ENCODE measurements around the gene TLE3. TPM values are rescaled to one million over a fixed set of nuclear protein-coding genes. Genes with fewer than 3 reads are reported as not detected.
A peak's percentile ranks its signal among the peaks of the same experiment; 100 is the strongest.

TLE3 gene
- total RNA-seq, 6 experiments from 2014 or later = 6.0 to 17.6 (median 13.8) TPM

DNA sequence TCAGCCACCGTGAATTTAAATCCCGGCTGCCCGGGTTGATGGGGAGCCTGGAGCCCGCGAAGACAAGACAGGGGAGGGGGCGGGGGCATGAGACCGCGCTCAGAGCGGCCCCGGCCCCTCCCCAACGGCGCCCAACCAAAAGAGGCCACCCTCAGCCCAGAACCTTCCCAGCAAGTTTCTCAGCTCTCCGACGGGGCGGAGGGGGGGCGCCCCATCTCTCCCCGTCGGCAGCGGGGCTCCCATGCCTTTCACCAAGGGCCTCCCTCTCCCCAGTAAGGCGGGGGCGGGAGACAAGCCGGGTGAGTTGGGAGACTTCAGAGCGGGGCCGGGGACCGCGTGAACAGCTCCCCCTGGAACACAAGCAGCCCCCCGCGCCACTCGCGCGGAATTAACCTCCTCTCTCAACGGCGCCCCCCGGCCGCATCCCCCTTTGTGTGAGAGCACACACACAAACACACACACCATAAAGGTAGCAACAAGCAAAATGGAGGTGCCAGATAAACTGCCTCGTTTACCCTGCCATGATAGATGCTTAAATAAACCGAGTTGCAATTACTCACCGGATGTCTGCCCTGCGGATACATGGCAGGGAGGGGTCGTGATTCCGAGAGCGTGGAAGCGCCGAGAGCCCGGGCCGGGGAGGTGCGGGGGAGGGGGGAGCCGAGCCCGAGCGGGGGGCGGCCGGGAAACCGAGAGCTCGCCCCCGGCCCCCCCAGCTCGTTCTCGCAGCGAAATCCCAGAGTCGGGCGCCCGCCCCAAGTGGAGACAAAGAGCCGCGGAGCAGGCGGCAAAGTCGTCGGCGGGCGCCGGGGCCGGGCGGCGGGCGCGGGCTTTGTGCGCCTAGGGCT is 1.3 kb downstream of the TLE3 start:
- Mint-ChIP-seq H3K4me1 (ENCODE audit: low read depth) (peaks cover 43% of the 10 kb centered on the region), H3K27me3 (ENCODE audit: insufficient read depth) (peaks cover 4% of the 10 kb centered on the region), H3K27ac (peak overlapping the region; percentile 88), H3K4me3 (peak overlapping the region; percentile 97), H3K9me3 (no peaks in the 10 kb centered on the region), H3K36me3 (ENCODE audit: low read depth) (peaks cover 15% of the 10 kb centered on the region; the same call in 1 of the 2 replicates)
- no peak for DNase-seq
- TF ChIP-seq, protein P1, sequence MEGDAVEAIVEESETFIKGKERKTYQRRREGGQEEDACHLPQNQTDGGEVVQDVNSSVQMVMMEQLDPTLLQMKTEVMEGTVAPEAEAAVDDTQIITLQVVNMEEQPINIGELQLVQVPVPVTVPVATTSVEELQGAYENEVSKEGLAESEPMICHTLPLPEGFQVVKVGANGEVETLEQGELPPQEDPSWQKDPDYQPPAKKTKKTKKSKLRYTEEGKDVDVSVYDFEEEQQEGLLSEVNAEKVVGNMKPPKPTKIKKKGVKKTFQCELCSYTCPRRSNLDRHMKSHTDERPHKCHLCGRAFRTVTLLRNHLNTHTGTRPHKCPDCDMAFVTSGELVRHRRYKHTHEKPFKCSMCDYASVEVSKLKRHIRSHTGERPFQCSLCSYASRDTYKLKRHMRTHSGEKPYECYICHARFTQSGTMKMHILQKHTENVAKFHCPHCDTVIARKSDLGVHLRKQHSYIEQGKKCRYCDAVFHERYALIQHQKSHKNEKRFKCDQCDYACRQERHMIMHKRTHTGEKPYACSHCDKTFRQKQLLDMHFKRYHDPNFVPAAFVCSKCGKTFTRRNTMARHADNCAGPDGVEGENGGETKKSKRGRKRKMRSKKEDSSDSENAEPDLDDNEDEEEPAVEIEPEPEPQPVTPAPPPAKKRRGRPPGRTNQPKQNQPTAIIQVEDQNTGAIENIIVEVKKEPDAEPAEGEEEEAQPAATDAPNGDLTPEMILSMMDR (IDR thresholded peaks at IDR 0.05) = peak; percentile 36

DNA sequence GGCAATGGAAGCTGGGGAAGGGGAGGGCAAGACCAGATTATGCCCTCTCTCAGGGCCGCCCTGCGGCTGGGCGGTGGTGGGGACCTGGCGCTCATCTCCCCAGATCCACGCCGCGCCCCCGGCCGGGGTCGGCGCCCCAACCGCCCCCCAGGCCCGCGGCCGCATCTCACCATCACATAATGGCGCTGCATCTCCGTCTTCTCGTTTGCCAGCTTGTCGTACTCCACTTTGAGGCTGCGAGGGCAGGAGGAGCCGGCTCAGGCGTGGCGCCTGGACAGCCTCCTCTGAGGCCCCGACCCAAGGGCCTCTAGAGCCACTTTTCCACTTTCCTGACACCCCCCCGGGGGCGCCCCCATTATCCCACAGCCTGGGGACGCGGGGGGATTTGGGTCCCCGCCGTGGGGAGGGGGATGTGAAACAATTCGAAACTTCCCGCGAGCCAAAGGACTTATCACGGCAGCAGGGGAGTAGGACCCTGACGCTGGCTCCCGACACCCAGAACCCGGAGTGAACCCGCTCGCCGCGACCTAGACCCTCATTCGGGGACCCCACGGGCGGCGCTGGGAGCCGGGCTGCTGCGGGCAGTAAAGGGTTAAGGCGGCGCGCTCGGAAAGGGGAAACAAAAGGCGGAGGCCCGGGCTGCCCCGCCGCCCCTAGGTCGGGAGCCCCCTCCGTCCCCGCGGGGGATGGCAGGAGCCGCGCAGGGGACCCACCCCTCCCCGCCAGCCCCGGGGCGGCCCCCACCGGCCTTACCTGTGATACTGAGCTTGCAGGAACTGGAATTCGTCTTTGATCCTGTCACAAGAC is 2.1 kb downstream of the TLE3 start:
- TF ChIP-seq, protein P1 (IDR thresholded peaks at IDR 0.05) = no peak; the same call in 1 of the 2 replicates
- no peaks in the 10 kb centered on the region for H3K9me3 Mint-ChIP-seq
- H3K27ac Mint-ChIP-seq = no peak overlapping the region
- no peak for DNase-seq
- peaks cover 4% of the 10 kb centered on the region for H3K27me3 Mint-ChIP-seq (ENCODE audit: insufficient read depth)
- H3K4me1 Mint-ChIP-seq (ENCODE audit: low read depth) = peaks cover 35% of the 10 kb centered on the region
- peaks cover 17% of the 10 kb centered on the region; the same call in 1 of the 2 replicates for H3K36me3 Mint-ChIP-seq (ENCODE audit: low read depth)
- H3K4me3 Mint-ChIP-seq = peak overlapping the region; percentile 97

DNA sequence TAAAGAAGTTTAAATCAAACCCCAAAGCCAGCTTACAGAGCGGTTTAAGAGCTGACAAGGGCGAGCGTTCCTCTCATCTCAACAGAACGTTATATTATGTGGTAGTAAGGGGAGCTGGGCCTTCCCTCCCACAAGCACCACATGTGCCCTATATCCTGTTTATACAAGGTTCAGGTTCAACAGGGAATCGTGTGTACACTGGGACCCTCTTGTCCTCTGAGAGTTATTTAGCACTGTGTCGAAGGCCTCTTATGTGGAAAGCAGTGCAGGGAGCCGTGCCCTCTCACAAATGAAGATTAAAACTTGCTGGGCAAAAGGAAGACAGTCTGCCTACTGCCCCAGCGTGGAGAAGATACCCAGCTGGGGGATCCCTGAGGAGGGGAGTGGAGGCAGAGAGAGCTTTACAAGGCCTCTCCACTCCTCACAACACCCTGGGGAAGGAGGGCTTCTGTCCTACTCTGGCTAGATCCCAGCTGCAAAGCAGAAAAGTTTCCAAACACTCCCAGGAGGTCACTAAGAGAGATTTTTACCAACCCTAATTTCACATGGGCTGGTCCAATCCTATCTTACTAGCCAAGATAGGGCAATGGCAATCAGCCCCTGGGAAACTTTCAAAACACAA is 2.9 kb downstream of the TLE3 start:
- DNase-seq = no peak
- Mint-ChIP-seq H3K27ac (no peak overlapping the region), H3K4me3 (peak overlapping the region; percentile 79), H3K36me3 (ENCODE audit: low read depth) (peaks cover 21% of the 10 kb centered on the region), H3K4me1 (ENCODE audit: low read depth) (peaks cover 33% of the 10 kb centered on the region), H3K27me3 (ENCODE audit: insufficient read depth) (peaks cover 4% of the 10 kb centered on the region), H3K9me3 (no peaks in the 10 kb centered on the region)
- TF ChIP-seq, protein P1 (IDR thresholded peaks at IDR 0.05) = no peak

DNA sequence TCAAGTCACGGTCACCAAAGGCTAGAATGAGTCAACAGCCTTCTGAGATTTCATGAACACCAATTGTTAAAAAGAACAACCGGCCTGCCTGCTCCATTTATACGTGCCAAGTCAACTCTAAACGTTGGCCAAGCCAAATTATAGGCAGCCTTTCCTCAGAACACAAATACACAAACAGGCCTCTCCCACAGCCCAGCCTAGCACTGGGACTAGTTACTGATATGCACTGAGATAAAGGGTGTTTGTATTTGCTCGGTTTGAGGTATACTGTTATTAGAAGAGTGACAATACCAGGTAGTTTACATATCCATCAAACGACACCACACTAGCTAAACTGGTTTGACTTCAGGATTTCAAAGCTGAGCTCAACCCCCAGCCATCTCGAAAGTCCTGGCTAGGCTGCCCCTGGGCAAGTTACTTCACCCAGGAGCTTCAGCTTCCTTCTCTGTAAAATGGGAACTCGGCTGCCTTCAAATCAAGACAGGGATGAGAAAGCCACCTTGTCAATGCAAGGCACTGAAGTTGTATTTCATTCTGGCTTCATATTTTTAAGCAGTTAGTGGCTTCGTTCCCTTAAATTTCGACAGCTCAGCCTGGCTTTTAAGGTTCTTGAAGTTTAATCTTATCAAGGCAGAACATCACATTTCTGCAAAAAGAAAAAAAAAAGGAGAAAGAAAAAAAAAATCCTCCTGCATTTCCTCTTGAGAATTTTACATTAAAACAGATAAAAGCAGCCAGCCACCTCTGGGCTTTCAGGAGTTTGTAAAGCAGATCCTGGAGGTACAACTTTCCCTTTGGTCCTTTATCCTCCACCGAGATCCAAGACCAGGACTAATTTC is 4.0 kb downstream of the TLE3 start:
- H3K9me3 Mint-ChIP-seq = no peaks in the 10 kb centered on the region
- DNase-seq = no peak

More for the DNA sequence above, 4.0 kb downstream of the TLE3 start:
- TF ChIP-seq, protein P1 (IDR thresholded peaks at IDR 0.05) = no peak
- peaks cover 41% of the 10 kb centered on the region for H3K4me1 Mint-ChIP-seq (ENCODE audit: low read depth)
- peaks cover 4% of the 10 kb centered on the region for H3K27me3 Mint-ChIP-seq (ENCODE audit: insufficient read depth)
- peaks cover 22% of the 10 kb centered on the region for H3K36me3 Mint-ChIP-seq (ENCODE audit: low read depth)
- no peak overlapping the region for H3K4me3 Mint-ChIP-seq
- no peak overlapping the region for H3K27ac Mint-ChIP-seq

Data from HFFc6 (cell line).